Vagina (tissue), 2 donors: ENCODE measurements around the gene TMEM17.

Experiments used
- CTCF ChIP-seq, 3 experiments: fragments of 450-650 bp in 2 of 3; fragments of 200-600 bp in 1 of 3; sonication (generic) in 1 of 3; IDR thresholded peaks; one replicate each; pipeline ENCODE4 v1.5.1; 2017 to 2019; ENCODE audit warnings: antibody characterized with exemption in 3 of 3, mild to moderate bottlenecking in 2 of 3, moderate library complexity in 2 of 3
- POLR2AphosphoS5 ChIP-seq, 2 donors: sonication (generic); formaldehyde crosslinking; IDR thresholded peaks; one replicate each; pipeline ENCODE4 v1.9.0; 2017; ENCODE audit warnings: antibody characterized with exemption in 2 of 2, mild to moderate bottlenecking in 2 of 2, low read depth in 1 of 2; ENCODE audit not compliant: insufficient read depth in 1 of 2

GRCh38 chr2:62471816-62472215 is 34.2 kb downstream of the TMEM17 start:
- no peak for TF ChIP-seq CTCF (IDR thresholded peaks at IDR 0.05)
- no peak for TF ChIP-seq POLR2AphosphoS5 (IDR thresholded peaks at IDR 0.05; ENCODE audit: insufficient read depth in 1 of 2, low read depth in 1 of 2)
